ENCODE measurements around the gene RIN3.

DNA sequence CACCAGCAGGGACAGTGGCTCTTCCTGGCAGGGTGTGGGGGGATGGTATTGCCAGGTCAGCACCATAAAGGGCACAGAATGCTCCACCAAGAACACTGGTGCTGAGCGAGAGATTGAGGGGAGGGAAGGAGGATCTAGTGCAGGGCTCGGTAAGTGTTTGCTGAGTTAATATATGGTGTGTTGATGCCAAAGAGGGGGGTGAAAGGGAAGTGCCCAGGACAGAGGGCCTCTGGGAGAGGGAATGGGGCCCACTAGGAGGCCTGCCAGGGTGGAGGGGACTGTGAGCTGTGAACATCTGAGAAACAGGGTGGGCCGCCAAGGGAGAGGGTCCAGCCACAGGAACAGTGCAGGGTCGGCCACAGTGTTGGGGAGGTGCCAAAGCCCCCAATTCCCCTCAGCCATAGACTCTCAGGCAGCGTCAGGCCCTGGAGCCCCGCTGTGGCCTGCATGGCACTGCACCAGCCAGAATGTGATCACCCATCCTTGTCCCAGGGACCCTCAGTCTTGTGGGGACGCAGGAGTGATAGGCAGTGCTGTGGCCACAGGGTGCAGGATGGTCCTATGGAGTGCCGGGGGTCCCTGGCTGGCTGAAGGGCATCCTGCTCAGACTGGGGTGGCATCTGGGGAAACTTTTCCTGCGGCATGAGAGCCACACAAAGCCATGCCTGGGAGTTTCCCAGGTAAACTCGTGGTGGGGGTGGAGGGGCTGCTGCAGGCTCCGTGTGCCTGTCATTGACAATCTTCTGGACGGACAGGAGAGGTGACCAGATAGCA, 11.9 kb downstream of the RIN3 start:
- no peak for TF ChIP-seq POLR2A (IDR thresholded peaks at IDR 0.05; ENCODE audit: low read depth, low read length)
- no peak for TF ChIP-seq RCOR1 (IDR thresholded peaks at IDR 0.05; ENCODE audit: insufficient replicate concordance, low read length)
- TF ChIP-seq MAFK (IDR thresholded peaks at IDR 0.05; ENCODE audit: low read depth, low read length), result no peak
- TF ChIP-seq, protein P1, sequence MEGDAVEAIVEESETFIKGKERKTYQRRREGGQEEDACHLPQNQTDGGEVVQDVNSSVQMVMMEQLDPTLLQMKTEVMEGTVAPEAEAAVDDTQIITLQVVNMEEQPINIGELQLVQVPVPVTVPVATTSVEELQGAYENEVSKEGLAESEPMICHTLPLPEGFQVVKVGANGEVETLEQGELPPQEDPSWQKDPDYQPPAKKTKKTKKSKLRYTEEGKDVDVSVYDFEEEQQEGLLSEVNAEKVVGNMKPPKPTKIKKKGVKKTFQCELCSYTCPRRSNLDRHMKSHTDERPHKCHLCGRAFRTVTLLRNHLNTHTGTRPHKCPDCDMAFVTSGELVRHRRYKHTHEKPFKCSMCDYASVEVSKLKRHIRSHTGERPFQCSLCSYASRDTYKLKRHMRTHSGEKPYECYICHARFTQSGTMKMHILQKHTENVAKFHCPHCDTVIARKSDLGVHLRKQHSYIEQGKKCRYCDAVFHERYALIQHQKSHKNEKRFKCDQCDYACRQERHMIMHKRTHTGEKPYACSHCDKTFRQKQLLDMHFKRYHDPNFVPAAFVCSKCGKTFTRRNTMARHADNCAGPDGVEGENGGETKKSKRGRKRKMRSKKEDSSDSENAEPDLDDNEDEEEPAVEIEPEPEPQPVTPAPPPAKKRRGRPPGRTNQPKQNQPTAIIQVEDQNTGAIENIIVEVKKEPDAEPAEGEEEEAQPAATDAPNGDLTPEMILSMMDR (conservative IDR thresholded peaks at IDR 0.05; ENCODE audit: low read depth, low read length), result no peak
- no peak for TF ChIP-seq USF2 (IDR thresholded peaks at IDR 0.05; ENCODE audit: low read depth, low read length)
- no peak for TF ChIP-seq SMC3 (IDR thresholded peaks at IDR 0.05; ENCODE audit: low read depth, low read length)
- no peak for TF ChIP-seq FOS (IDR thresholded peaks at IDR 0.05; ENCODE audit: low read depth, low read length)
